Prostate gland (tissue), 2 donors: Measurements from ENCODE around the gene FAM89A.

Experiments
- POLR2A ChIP-seq: fragments of 450-650 bp; IDR thresholded peaks from one replicate; pipeline ENCODE4 v1.6.1; 2016; ENCODE audit warnings: antibody characterized with exemption, mild to moderate bottlenecking
- POLR2AphosphoS5 ChIP-seq: sonication (generic); formaldehyde crosslinking; IDR thresholded peaks from one replicate; pipeline ENCODE4 v1.6.1; 2017; ENCODE audit warnings: antibody characterized with exemption
- TF ChIP-seq, protein P1 (sequence below), 4 experiments: fragments of 200-600 bp in 2 of 4; fragments of 450-650 bp in 2 of 4; sonication (generic) in 2 of 4; IDR thresholded peaks; 1 replicate in 3 of 4; 2 replicates in 1 of 4; pipeline ENCODE4 v1.5.1; 2016 to 2019; ENCODE audit warnings: antibody characterized with exemption in 4 of 4, mild to moderate bottlenecking in 2 of 4, moderate library complexity in 2 of 4

GRCh38 chr1:231068762-231069161, 28.7 kb upstream of the FAM89A start:
- TF ChIP-seq POLR2A (no peak), POLR2AphosphoS5 (no peak)
- TF ChIP-seq, protein P1, sequence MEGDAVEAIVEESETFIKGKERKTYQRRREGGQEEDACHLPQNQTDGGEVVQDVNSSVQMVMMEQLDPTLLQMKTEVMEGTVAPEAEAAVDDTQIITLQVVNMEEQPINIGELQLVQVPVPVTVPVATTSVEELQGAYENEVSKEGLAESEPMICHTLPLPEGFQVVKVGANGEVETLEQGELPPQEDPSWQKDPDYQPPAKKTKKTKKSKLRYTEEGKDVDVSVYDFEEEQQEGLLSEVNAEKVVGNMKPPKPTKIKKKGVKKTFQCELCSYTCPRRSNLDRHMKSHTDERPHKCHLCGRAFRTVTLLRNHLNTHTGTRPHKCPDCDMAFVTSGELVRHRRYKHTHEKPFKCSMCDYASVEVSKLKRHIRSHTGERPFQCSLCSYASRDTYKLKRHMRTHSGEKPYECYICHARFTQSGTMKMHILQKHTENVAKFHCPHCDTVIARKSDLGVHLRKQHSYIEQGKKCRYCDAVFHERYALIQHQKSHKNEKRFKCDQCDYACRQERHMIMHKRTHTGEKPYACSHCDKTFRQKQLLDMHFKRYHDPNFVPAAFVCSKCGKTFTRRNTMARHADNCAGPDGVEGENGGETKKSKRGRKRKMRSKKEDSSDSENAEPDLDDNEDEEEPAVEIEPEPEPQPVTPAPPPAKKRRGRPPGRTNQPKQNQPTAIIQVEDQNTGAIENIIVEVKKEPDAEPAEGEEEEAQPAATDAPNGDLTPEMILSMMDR (IDR thresholded peaks at IDR 0.05) = no peak
